ENCODE measurements around the gene UBB. TPM values are rescaled to one million over a fixed set of nuclear protein-coding genes. Genes with fewer than 3 reads are reported as not detected.

Gene UBB
- total RNA-seq, 1 donor from 2014 or later: 1,503 TPM

DNA sequence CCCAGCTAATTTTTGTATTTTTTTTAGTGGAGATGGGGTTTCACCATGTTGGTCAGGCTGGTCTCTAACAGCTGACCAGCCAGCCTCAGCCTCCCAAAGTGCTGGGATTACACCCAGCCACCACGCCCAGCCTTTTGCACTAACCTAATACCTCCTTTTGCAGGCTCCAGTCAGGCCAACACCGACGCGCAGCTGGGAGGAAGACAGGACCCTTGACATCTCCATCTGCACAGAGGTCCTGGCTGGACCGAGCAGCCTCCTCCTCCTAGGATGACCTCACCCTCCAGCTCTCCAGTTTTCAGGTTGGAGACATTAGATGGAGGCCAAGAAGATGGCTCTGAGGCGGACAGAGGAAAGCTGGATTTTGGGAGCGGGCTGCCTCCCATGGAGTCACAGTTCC lies 36.5 kb downstream of the UBB start:
- FAIRE-seq (no peak), DNase-seq (ENCODE audit: low spot score in 2 of 2) (no peak)

DNA sequence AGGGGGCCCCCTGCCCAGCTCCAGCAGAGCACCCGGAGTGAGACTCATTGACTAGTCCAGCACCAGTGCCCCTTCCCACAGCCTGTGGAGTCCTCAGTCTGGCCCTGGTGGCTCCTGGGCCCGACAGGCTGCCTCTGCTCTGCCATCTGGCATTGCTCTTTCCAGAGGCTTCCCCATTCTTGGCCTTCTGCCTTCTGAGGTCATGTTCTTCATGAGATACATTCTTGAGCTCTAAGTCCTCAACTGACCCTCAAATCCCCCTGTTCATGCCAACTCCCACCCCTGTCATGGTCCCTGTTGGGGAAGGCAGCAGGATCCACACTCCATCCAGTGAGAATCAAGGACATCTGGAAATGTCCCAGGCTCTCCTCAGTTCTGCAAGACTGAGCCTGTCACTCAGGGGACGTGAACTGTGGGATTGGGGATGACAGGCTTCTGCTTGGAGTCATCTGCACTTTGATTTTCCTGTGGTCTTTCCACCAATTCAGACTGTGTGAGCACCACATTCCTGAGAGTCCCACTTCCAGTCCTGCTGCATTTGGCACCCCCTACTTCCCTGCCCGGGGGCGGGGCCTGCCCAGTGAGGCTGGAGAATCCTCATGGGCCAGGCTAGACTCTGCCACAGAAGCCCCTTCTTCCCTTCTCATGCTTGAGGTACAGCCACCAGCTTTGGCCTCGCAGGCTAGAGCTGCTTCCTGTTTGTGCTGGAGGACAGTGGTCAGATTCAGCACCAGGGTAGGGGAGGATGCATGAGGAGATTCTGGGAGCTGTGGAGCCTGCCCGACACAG lies 37.2 kb downstream of the UBB start:
- DNase-seq (ENCODE audit: low spot score in 2 of 2): no peak
- no peak for FAIRE-seq

DNA sequence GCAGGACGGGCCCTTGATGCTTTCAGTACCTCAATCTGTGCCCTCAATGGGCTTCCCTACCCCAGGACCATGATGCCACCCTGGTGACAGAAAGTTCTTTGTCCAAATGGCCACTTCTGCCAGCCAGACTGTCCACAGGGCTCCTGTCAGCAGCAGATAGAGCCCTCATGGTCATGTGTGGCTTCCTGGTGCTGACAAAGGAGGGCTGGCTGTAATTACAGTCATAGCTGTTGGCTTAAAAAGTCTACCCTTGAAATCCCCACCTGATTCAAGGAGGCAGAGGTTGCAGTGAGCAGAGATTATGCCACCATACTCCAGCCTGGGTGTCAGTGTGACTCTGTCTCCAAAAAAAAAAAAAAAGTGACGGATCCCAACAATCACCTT lies 37.8 kb downstream of the UBB start:
- FAIRE-seq: no peak
- no peak for DNase-seq (ENCODE audit: low spot score in 2 of 2)

DNA sequence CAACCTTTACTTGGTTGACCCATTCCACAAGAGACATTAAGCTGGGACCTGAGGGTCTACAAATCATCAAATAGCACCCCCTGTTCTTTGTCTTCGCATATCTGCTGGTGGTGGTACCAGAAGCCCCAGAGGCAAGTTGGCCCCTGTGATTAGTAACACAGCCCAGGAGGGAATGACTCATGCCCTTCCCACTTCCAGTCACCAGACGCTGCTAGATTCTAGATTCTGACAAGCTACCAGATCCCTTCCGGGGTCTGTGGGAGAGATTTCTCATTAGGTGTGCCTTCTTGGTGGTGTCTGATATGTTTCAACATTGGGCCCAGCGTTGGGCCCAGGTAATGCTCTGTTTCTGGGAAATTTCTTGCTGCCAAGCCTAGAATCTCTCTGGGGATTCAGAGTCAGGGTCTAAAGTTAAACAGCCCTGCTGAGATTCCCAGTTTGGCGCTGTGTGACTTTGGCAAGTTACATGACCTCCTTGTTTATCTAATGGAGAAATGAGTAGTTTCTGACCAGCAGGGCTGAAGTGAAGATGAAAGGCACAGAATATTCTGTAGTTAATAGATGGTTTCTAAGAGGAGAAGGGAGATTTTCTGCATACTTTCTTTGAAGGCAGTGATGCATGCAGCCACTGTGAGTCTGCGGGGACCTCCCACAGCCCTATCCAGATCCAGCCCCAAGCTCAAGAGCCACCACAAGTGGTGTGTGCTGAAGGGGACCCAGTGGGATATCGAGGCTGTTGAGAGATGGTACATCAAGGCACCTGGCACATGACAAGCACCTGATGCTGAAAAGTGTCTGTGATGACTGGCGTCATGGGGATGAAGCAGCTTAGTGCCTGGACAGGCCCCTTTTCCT lies 38.4 kb downstream of the UBB start:
- no peak for FAIRE-seq

DNA sequence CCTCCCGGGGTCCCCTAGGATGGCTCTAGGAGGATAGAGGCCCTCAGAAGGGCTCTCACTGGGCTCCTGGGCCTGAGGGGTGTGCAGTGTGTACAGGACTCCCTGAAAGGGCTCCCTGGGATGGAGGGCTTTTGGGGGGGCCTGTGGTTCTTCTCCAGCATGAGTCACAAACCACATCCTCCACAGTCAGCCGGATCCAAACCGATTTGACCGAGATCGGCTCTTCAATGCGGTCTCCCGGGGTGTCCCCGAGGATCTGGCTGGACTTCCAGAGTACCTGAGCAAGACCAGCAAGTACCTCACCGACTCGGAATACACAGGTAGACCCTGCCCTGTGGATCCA lies 39.0 kb downstream of the UBB start:
- no peak for FAIRE-seq
- DNase-seq (ENCODE audit: low spot score in 2 of 2): no peak

More for the DNA sequence above, 38.4 kb downstream of the UBB start:
- no peak for DNase-seq (ENCODE audit: low spot score in 2 of 2)

DNA sequence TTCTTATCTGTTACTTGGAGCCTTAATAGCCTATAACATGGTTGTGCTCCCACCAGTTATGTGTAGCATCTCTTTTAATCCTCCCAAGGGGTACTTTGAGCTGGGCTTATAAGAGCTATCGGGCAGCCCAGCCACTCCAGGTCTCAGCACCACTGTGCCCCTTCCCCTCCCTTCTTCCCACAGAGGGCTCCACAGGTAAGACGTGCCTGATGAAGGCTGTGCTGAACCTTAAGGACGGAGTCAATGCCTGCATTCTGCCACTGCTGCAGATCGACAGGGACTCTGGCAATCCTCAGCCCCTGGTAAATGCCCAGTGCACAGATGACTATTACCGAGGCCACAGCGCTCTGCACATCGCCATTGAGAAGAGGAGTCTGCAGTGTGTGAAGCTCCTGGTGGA lies 41.5 kb downstream of the UBB start:
- FAIRE-seq (no peak), DNase-seq (ENCODE audit: low spot score in 2 of 2) (no peak)

DNA sequence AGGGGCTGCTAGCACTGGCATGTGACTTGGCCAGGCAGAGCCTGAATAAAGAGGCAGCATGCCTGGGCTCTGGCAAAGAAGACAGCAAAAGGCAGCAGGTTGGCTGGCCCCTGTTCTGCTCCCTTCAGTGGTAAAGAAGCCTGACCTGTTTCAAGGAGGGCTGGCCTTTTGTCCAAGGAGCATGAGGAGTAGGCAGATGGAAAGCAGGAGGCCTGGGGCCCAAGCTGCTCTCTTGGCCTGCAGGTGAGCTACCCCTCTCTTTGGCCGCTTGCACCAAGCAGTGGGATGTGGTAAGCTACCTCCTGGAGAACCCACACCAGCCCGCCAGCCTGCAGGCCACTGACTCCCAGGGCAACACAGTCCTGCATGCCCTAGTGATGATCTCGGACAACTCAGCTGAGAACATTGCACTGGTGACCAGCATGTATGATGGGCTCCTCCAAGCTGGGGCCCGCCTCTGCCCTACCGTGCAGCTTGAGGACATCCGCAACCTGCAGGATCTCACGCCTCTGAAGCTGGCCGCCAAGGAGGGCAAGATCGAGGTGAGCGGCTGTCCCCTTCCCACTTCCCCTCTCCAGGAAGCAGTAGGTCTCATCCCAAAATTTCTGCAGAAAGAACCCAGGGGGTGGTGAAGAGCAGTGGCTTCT lies 42.5 kb downstream of the UBB start:
- FAIRE-seq (no peak), DNase-seq (ENCODE audit: low spot score in 2 of 2) (no peak)

DNA sequence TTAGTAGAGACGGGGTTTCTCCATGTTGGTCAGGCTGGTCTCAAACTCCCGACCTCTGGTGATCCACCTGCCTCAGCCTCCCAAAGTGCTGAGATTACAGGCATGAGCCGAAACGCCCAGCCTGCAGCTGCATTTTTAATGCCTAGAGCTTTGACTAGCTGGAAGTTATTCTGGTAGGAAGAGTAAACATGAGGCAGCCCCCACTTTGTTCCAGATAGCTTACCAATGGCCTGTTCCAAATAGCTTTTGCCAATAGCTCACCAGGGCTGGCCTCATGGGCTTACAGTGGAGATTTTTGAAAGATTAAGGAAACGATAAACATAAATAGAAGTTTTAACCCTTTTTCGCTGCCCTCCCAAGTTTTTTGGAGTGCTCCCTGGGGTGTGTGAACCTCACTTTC lies 44.3 kb downstream of the UBB start:
- no peak for FAIRE-seq

DNA sequence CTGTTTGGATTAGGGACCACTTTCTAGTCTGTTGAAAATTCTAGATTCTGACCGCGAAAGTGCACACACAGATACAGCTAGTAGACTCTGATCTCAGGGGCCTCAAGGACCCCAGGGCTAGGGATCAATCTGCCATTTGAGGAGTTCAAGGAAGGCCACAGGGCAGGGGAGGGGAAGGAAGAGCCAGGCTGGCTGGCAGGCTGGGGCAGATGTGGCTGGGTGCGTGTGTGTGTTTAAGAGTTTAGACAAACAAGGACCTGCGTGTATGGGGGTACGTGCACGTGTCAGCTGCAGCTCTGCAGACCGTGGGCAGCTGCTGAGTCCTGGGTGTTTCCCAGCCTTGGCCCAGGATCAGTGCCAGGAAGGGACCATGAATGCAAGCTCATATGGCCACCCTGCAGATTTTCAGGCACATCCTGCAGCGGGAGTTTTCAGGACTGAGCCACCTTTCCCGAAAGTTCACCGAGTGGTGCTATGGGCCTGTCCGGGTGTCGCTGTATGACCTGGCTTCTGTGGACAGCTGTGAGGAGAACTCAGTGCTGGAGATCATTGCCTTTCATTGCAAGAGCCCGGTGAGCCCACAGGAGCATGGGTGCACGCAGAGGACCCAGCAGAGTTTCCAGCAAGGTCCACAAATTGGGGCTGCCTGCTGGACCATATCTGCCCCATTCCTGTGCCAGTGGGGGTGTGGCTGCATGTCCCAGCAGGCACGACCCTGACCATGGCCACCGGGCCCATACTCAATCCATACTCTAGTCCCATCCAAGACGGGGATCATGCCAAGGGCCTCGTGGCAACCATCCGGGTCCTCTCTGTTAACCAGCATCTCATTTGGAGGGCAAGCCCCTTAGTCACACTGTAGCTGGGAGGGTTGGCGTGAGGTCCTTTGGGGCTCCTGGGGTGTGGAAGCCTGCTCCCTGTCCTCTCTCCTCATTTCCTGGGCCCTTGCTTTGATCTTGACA lies 45.1 kb downstream of the UBB start:
- FAIRE-seq (no peak), DNase-seq (ENCODE audit: low spot score in 2 of 2) (no peak)

More for the DNA sequence above, 44.3 kb downstream of the UBB start:
- DNase-seq (ENCODE audit: low spot score in 2 of 2): no peak

DNA sequence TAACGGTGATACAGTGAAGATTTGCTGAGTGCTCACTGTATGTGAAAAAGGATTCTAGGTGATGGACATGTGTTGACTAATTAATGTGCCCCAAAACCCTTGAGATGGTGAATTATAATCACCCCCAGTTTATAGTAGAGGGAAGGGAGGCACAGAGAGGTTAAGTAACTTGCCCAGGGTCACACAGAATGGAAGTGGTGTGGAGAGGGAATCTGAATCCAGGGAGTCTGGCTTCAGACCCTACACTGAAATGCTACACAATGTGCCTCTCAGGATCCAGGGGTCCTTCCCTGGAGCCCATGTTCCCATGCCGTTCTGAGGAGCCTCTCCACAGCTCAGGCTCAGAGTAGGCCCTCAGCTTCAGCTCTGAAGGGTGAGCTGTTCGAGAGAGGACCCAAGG lies 46.1 kb downstream of the UBB start:
- no peak for FAIRE-seq

DNA sequence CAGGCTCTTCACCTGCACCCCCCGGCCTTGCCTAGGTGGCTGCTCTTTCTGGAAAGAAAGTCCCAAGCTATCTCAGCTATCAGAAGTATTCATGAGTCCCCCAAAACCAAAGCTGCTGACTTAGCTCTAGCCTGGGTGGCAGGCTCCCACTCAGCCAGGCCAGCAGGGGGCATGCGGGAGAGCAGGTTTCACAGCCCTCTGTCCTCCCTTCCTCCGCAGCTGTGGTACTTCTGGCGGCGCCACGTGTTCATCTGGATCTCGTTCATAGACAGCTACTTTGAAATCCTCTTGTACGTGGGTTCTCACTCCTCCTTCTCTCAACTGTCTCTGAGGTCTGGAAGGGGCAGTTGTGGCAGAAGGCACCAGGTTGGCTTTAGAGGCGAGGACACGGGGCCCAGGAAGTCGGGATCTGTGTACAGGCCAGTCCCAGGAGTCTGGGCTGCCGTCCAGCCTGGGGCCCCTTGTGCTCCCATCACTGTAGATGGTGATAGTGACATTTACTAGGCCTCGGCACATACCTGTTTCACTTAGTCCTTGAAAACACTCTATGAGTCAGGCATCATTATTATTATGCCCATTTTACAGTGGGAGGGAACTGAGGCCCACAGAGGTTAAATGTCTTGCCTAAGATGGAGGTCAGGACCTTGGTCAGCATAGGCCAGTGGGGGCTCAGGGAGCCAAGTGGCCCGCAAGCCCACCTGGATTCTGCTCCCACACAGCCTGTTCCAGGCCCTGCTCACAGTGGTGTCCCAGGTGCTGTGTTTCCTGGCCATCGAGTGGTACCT lies 47.4 kb downstream of the UBB start:
- no peak for FAIRE-seq
- DNase-seq (ENCODE audit: low spot score in 2 of 2): peak; percentile 42 to 65

More for the DNA sequence above, 46.1 kb downstream of the UBB start:
- no peak for DNase-seq (ENCODE audit: low spot score in 2 of 2)

DNA sequence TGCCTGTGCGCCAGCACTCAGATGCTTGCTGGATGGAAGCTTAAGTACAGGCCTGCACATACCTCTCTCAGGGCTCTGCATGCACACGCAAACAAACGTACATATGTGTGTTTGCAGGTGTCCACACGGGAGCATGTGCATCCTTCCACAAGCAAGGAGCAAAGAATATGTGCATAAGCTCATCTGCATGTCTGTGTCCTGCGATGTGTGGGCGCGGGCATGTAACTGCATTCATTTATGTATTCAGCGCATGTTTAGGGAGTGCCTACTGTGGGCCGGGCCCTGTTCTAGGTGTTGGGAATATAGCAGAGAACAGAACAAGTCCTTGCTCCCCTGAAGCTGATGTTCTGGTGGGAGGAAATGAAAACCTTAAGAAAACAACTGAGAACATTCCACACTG lies 48.2 kb downstream of the UBB start:
- FAIRE-seq (no peak), DNase-seq (ENCODE audit: low spot score in 2 of 2) (no peak)

DNA sequence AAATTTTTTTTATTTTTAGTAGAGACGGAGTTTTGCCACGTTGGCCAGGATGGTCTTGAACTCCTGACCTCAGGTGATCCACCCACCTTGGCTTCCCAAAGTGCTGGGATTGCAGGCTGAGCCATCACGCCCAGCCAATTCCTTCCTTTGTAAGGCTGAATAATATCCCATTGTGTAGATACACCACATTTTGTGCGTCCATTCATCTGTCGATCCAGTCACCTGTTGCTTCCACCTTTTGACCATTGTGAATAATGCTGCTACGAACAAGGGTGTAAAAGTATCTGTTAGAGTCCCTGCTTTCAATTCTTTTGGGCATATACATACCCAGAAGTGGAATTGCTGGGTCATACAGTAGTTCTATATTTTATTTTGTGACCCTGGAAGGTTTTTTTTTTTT lies 49.8 kb downstream of the UBB start:
- no peak for FAIRE-seq
- no peak for DNase-seq (ENCODE audit: low spot score in 2 of 2)

DNA sequence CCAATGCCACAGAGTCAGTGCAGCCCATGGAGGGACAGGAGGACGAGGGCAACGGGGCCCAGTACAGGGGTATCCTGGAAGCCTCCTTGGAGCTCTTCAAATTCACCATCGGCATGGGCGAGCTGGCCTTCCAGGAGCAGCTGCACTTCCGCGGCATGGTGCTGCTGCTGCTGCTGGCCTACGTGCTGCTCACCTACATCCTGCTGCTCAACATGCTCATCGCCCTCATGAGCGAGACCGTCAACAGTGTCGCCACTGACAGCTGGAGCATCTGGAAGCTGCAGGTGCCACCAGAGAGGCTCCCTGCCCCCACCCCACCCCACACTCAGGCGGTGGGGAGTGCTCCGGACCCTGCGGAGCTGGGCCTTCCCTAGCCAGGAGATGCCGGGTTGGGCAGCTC lies 51.1 kb downstream of the UBB start:
- FAIRE-seq (no peak), DNase-seq (ENCODE audit: low spot score in 2 of 2) (no peak)

Other genes with a start within 250 kb of the UBB start
- 104 TPM for gene NCOR1, start 165.6 kb upstream of the UBB start, total RNA-seq
- gene PIGL, start 163.9 kb upstream of the UBB start, total RNA-seq: 20.4 TPM
- gene CENPV, start 27.6 kb upstream of the UBB start, total RNA-seq: 97.8 TPM
- 2.4 TPM for gene TRPV2, start 34.5 kb downstream of the UBB start, total RNA-seq
- gene LRRC75A, start 111.1 kb downstream of the UBB start, total RNA-seq: 3.3 TPM
- 27.3 TPM for gene ZNF287, start 188.1 kb downstream of the UBB start, total RNA-seq

Data from frontal cortex (tissue), 4 donors.